ENCODE data around the gene ASCL3. TPM values are rescaled to one million over a fixed set of nuclear protein-coding genes. Genes with fewer than 3 reads are reported as not detected.

ASCL3 gene
- total RNA-seq, 4 donors from 2014 or later: not detected

Small RNA genes lying within 50 kb of the gene (small RNA-seq; reads per million reads assigned to genes)
- not detected for gene RF00019

Other genes with a start within 250 kb of the ASCL3 start
- 10 to 100 TPM in 2 of 4 donors, 1 to 10 TPM in 2; 2.6 to 32.7 (median 14.6) TPM for gene AKIP1, start 31.8 kb downstream of the ASCL3 start, total RNA-seq
- 1 to 10 TPM in 1 of 4 donors, not detected in 3; 1.5 TPM for gene C11orf16, start 10.1 kb downstream of the ASCL3 start, total RNA-seq
- gene TMEM9B, start 21.4 kb upstream of the ASCL3 start, total RNA-seq: 10 to 100 TPM; 11.0 to 39.1 (median 28.1) TPM
- 1 to 10 TPM in 3 of 4 donors, under 1 TPM in 1; 0.29 to 6.8 (median 3.8) TPM for gene NRIP3, start 61.0 kb upstream of the ASCL3 start, total RNA-seq
- gene SCUBE2, start 148.6 kb upstream of the ASCL3 start, total RNA-seq: 10 to 100 TPM in 1 of 4 donors, 1 to 10 TPM in 2, under 1 TPM in 1; 0.88 to 66.8 (median 5.9) TPM